DND-41 (cell line): Measurements from ENCODE around the gene HSPA4L.

Source experiments
- CTCF ChIP-seq: IDR thresholded peaks from 2 replicates; pipeline ENCODE4 v1.5.1; 2012; ENCODE audit warnings: borderline replicate concordance, low read length, moderate library complexity, mild to moderate bottlenecking; ENCODE audit not compliant: poor library complexity, severe bottlenecking; ENCODE audit errors: extremely low read depth
- EZH2 ChIP-seq: IDR thresholded peaks from 3 replicates; pipeline ENCODE4 v1.6.1; 2012; ENCODE audit warnings: borderline replicate concordance, low read depth, mild to moderate bottlenecking, moderate library complexity, low read length, inconsistent platforms; ENCODE audit not compliant: severe bottlenecking

- no peak for TF ChIP-seq CTCF
- TF ChIP-seq EZH2: no peak
Measured at GRCh38 chr4:127870688-127871087, 88.6 kb downstream of the HSPA4L start.
